ENCODE measurements around the gene ST6GALNAC2. TPM values are rescaled to one million over a fixed set of nuclear protein-coding genes. Genes with fewer than 3 reads are reported as not detected.

The ST6GALNAC2 gene
- total and polyA plus RNA-seq, 2 experiments from 2014 or later, result 0.31 TPM; not detected in 1

DNA sequence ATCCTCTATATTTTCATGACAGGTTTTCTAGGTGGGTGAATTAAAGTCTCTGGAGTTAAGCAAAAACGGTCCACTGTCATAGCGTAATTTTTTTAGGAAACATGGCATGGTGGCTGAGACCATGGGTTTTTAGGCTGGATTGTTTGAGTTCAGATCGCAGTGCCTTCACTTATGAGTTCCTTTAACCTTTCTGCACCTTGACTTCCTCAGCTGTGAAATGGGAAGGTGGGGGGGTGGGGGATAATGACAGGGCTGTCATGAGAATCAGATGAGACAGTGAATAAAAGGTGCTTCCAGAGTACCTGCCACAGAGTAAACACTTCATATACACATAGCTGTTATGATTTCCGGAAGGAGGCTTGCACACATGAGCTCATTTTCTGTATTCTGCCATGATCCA is 34.0 kb downstream of the ST6GALNAC2 start:
- peaks cover 6% of the 10 kb centered on the region for H3K27me3 Mint-ChIP-seq (ENCODE audit: insufficient read depth, low read depth, poor library complexity)
- H3K4me1 ChIP-seq (ENCODE audit: insufficient read depth), result 0 out of 2 replicates have a peak, but pooled peaks cover 6% of the 10 kb centered on the region
- H2AFZ ChIP-seq, result no peak overlapping the region
- DNase-seq (ENCODE audit: low spot score) (no peak), ATAC-seq (no peak)
- H3K27ac ChIP-seq (ENCODE audit: low read depth), result peak overlapping the region; percentile 34; the same call in 1 of the 2 replicates
- H3K27me3 ChIP-seq (ENCODE audit: insufficient read depth), result no peaks in the 10 kb centered on the region
- H3K36me3 Mint-ChIP-seq (ENCODE audit: low read depth), result no peaks in the 10 kb centered on the region
- peaks cover 14% of the 10 kb centered on the region for H3K4me1 Mint-ChIP-seq
- no peaks in the 10 kb centered on the region for H3K79me2 ChIP-seq (replicated peaks; ENCODE audit: insufficient read depth)
- H4K20me1 ChIP-seq (replicated peaks; ENCODE audit: insufficient read depth), result no peaks in the 10 kb centered on the region
- no peak overlapping the region for H3K27ac Mint-ChIP-seq
- H3K4me3 ChIP-seq, result no peak overlapping the region
- H3K4me3 Mint-ChIP-seq, result no peak overlapping the region
- H3K4me2 ChIP-seq, result no peak overlapping the region
- no peaks in the 10 kb centered on the region for H3K36me3 ChIP-seq (ENCODE audit: insufficient read depth)
- H3F3A ChIP-seq (replicated peaks; ENCODE audit: low read depth), result no peaks in the 10 kb centered on the region; the same call in none of the 2 replicates
- TF ChIP-seq EZH2 (IDR thresholded peaks at IDR 0.05; ENCODE audit: low read depth, unreplicated experiment), result no peak
- TF ChIP-seq POLR2AphosphoS5 (IDR thresholded peaks at IDR 0.05; ENCODE audit: low read depth), result no peak
- no peak for TF ChIP-seq JUNB (IDR thresholded peaks at IDR 0.05; ENCODE audit: unreplicated experiment)
- TF ChIP-seq, protein P1, sequence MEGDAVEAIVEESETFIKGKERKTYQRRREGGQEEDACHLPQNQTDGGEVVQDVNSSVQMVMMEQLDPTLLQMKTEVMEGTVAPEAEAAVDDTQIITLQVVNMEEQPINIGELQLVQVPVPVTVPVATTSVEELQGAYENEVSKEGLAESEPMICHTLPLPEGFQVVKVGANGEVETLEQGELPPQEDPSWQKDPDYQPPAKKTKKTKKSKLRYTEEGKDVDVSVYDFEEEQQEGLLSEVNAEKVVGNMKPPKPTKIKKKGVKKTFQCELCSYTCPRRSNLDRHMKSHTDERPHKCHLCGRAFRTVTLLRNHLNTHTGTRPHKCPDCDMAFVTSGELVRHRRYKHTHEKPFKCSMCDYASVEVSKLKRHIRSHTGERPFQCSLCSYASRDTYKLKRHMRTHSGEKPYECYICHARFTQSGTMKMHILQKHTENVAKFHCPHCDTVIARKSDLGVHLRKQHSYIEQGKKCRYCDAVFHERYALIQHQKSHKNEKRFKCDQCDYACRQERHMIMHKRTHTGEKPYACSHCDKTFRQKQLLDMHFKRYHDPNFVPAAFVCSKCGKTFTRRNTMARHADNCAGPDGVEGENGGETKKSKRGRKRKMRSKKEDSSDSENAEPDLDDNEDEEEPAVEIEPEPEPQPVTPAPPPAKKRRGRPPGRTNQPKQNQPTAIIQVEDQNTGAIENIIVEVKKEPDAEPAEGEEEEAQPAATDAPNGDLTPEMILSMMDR (conservative IDR thresholded peaks at IDR 0.05; ENCODE audit: low read depth in 2 of 2), result no peak
- TF ChIP-seq, protein P2, sequence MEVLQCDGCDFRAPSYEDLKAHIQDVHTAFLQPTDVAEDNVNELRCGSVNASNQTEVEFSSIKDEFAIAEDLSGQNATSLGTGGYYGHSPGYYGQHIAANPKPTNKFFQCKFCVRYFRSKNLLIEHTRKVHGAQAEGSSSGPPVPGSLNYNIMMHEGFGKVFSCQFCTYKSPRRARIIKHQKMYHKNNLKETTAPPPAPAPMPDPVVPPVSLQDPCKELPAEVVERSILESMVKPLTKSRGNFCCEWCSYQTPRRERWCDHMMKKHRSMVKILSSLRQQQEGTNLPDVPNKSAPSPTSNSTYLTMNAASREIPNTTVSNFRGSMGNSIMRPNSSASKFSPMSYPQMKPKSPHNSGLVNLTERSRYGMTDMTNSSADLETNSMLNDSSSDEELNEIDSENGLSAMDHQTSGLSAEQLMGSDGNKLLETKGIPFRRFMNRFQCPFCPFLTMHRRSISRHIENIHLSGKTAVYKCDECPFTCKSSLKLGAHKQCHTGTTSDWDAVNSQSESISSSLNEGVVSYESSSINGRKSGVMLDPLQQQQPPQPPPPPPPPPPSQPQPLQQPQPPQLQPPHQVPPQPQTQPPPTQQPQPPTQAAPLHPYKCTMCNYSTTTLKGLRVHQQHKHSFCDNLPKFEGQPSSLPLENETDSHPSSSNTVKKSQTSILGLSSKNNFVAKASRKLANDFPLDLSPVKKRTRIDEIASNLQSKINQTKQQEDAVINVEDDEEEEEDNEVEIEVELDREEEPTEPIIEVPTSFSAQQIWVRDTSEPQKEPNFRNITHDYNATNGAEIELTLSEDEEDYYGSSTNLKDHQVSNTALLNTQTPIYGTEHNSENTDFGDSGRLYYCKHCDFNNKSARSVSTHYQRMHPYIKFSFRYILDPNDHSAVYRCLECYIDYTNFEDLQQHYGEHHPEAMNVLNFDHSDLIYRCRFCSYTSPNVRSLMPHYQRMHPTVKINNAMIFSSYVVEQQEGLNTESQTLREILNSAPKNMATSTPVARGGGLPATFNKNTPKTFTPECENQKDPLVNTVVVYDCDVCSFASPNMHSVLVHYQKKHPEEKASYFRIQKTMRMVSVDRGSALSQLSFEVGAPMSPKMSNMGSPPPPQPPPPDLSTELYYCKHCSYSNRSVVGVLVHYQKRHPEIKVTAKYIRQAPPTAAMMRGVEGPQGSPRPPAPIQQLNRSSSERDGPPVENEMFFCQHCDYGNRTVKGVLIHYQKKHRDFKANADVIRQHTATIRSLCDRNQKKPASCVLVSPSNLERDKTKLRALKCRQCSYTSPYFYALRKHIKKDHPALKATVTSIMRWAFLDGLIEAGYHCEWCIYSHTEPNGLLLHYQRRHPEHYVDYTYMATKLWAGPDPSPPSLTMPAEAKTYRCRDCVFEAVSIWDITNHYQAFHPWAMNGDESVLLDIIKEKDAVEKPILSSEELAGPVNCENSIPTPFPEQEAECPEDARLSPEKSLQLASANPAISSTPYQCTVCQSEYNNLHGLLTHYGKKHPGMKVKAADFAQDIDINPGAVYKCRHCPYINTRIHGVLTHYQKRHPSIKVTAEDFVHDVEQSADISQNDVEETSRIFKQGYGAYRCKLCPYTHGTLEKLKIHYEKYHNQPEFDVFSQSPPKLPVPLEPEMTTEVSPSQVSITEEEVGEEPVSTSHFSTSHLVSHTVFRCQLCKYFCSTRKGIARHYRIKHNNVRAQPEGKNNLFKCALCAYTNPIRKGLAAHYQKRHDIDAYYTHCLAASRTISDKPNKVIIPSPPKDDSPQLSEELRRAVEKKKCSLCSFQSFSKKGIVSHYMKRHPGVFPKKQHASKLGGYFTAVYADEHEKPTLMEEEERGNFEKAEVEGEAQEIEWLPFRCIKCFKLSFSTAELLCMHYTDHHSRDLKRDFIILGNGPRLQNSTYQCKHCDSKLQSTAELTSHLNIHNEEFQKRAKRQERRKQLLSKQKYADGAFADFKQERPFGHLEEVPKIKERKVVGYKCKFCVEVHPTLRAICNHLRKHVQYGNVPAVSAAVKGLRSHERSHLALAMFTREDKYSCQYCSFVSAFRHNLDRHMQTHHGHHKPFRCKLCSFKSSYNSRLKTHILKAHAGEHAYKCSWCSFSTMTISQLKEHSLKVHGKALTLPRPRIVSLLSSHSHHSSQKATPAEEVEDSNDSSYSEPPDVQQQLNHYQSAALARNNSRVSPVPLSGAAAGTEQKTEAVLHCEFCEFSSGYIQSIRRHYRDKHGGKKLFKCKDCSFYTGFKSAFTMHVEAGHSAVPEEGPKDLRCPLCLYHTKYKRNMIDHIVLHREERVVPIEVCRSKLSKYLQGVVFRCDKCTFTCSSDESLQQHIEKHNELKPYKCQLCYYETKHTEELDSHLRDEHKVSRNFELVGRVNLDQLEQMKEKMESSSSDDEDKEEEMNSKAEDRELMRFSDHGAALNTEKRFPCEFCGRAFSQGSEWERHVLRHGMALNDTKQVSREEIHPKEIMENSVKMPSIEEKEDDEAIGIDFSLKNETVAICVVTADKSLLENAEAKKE (CRISPR knock-in tag; IDR thresholded peaks at IDR 0.05), result no peak
- no peak for TF ChIP-seq CREB1 (CRISPR knock-in tag; IDR thresholded peaks at IDR 0.05; ENCODE audit: low read depth)
- TF ChIP-seq, protein P3, sequence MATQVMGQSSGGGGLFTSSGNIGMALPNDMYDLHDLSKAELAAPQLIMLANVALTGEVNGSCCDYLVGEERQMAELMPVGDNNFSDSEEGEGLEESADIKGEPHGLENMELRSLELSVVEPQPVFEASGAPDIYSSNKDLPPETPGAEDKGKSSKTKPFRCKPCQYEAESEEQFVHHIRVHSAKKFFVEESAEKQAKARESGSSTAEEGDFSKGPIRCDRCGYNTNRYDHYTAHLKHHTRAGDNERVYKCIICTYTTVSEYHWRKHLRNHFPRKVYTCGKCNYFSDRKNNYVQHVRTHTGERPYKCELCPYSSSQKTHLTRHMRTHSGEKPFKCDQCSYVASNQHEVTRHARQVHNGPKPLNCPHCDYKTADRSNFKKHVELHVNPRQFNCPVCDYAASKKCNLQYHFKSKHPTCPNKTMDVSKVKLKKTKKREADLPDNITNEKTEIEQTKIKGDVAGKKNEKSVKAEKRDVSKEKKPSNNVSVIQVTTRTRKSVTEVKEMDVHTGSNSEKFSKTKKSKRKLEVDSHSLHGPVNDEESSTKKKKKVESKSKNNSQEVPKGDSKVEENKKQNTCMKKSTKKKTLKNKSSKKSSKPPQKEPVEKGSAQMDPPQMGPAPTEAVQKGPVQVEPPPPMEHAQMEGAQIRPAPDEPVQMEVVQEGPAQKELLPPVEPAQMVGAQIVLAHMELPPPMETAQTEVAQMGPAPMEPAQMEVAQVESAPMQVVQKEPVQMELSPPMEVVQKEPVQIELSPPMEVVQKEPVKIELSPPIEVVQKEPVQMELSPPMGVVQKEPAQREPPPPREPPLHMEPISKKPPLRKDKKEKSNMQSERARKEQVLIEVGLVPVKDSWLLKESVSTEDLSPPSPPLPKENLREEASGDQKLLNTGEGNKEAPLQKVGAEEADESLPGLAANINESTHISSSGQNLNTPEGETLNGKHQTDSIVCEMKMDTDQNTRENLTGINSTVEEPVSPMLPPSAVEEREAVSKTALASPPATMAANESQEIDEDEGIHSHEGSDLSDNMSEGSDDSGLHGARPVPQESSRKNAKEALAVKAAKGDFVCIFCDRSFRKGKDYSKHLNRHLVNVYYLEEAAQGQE (IDR thresholded peaks at IDR 0.05; ENCODE audit: unreplicated experiment), result no peak
- TF ChIP-seq NANOG (IDR thresholded peaks at IDR 0.05; ENCODE audit: borderline replicate concordance), result no peak
- TF ChIP-seq ZNF331 (CRISPR knock-in tag; IDR thresholded peaks at IDR 0.05; ENCODE audit: low read depth), result no peak
- TF ChIP-seq ZNF114 (CRISPR knock-in tag; IDR thresholded peaks at IDR 0.05), result no peak
- TF ChIP-seq, protein P4, sequence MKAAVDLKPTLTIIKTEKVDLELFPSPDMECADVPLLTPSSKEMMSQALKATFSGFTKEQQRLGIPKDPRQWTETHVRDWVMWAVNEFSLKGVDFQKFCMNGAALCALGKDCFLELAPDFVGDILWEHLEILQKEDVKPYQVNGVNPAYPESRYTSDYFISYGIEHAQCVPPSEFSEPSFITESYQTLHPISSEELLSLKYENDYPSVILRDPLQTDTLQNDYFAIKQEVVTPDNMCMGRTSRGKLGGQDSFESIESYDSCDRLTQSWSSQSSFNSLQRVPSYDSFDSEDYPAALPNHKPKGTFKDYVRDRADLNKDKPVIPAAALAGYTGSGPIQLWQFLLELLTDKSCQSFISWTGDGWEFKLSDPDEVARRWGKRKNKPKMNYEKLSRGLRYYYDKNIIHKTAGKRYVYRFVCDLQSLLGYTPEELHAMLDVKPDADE (IDR thresholded peaks at IDR 0.05), result no peak
- no peak for TF ChIP-seq STAT1 (IDR thresholded peaks at IDR 0.05; ENCODE audit: unreplicated experiment)
- no peak for TF ChIP-seq EZH2phosphoT487 (IDR thresholded peaks at IDR 0.05; ENCODE audit: unreplicated experiment)
- no peaks in the 10 kb centered on the region for H3K9me2 ChIP-seq (ENCODE audit: insufficient read depth)
- no peaks in the 10 kb centered on the region for H3K9me3 Mint-ChIP-seq

All from GM23338 (cell line).